Prostate gland (tissue), 2 donors: ENCODE data around the gene FAM117B.

Experiments
- POLR2A ChIP-seq: fragments of 450-650 bp; IDR thresholded peaks from one replicate; pipeline ENCODE4 v1.6.1; 2016; ENCODE audit warnings: antibody characterized with exemption, mild to moderate bottlenecking
- POLR2AphosphoS5 ChIP-seq: sonication (generic); formaldehyde crosslinking; IDR thresholded peaks from one replicate; pipeline ENCODE4 v1.6.1; 2017; ENCODE audit warnings: antibody characterized with exemption
- TF ChIP-seq, protein P1 (sequence below), 4 experiments: fragments of 200-600 bp in 2 of 4; fragments of 450-650 bp in 2 of 4; sonication (generic) in 2 of 4; IDR thresholded peaks; 1 replicate in 3 of 4; 2 replicates in 1 of 4; pipeline ENCODE4 v1.5.1; 2016 to 2019; ENCODE audit warnings: antibody characterized with exemption in 4 of 4, mild to moderate bottlenecking in 2 of 4, moderate library complexity in 2 of 4

DNA sequence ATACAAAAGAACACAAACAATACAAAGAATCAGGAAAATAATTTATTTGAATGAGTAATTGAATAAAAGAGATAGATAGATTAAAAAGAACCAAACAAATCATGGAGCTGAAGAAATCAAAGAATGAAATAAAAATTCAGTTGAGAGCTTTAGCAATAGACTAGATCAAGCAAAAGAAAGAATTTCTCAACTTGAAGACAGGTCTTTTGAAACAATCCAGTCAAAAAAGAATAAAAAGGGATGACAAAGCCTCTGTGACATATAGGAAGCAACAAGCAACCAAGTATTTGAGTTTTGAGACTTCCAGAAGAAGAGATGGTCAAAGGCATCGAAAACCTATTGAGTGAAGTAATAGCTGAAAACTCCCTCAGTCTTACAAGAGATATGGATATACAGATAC, 108.8 kb downstream of the FAM117B start:
- TF ChIP-seq, protein P1, sequence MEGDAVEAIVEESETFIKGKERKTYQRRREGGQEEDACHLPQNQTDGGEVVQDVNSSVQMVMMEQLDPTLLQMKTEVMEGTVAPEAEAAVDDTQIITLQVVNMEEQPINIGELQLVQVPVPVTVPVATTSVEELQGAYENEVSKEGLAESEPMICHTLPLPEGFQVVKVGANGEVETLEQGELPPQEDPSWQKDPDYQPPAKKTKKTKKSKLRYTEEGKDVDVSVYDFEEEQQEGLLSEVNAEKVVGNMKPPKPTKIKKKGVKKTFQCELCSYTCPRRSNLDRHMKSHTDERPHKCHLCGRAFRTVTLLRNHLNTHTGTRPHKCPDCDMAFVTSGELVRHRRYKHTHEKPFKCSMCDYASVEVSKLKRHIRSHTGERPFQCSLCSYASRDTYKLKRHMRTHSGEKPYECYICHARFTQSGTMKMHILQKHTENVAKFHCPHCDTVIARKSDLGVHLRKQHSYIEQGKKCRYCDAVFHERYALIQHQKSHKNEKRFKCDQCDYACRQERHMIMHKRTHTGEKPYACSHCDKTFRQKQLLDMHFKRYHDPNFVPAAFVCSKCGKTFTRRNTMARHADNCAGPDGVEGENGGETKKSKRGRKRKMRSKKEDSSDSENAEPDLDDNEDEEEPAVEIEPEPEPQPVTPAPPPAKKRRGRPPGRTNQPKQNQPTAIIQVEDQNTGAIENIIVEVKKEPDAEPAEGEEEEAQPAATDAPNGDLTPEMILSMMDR (IDR thresholded peaks at IDR 0.05) = no peak
- TF ChIP-seq POLR2A = no peak
- no peak for TF ChIP-seq POLR2AphosphoS5
